ENCODE data around the gene ERFE. TPM values are rescaled to one million over a fixed set of nuclear protein-coding genes. Genes with fewer than 3 reads are reported as not detected.

Gene ERFE
- total and polyA plus RNA-seq, 2 of the 13 experiments (the other 11 are each of a cell fraction or from before 2014, with no cell fraction given): 0.09 TPM; not detected in 1

- peak; percentile 56; the same call in 1 of the 2 replicates for TF ChIP-seq ZNF292 (CRISPR knock-in tag; IDR thresholded peaks at IDR 0.05; ENCODE audit: borderline replicate concordance, low read depth)
- TF ChIP-seq ATAD3A (CRISPR knock-in tag; IDR thresholded peaks at IDR 0.05): no peak
- TF ChIP-seq DDIT3 (CRISPR knock-in tag; IDR thresholded peaks at IDR 0.05): no peak
- TF ChIP-seq ZFP90 (CRISPR knock-in tag; IDR thresholded peaks at IDR 0.05; ENCODE audit: borderline replicate concordance): peak; percentile 94
- no peak for TF ChIP-seq BRD4 (CRISPR knock-in tag; IDR thresholded peaks at IDR 0.05)
- peak; percentile 73; the same call in 1 of the 2 replicates for TF ChIP-seq ZBTB46 (CRISPR knock-in tag; IDR thresholded peaks at IDR 0.05; ENCODE audit: borderline replicate concordance)
- no peak for TF ChIP-seq YEATS4 (CRISPR knock-in tag; IDR thresholded peaks at IDR 0.05; ENCODE audit: borderline replicate concordance)
- TF ChIP-seq NONO (IDR thresholded peaks at IDR 0.05): no peak
- peak; percentile 73; the same call in 1 of the 2 replicates for TF ChIP-seq NONO (CRISPR knock-in tag; conservative IDR thresholded peaks at IDR 0.05)
- no peak for TF ChIP-seq FOXJ3 (CRISPR knock-in tag; IDR thresholded peaks at IDR 0.05; ENCODE audit: borderline replicate concordance)
- TF ChIP-seq ZBTB39 (CRISPR knock-in tag; IDR thresholded peaks at IDR 0.05): no peak
- TF ChIP-seq ZZZ3 (CRISPR knock-in tag; IDR thresholded peaks at IDR 0.05; ENCODE audit: borderline replicate concordance): no peak
- TF ChIP-seq CENPT (CRISPR knock-in tag; IDR thresholded peaks at IDR 0.05; ENCODE audit: low read depth): no peak
- TF ChIP-seq ZNF850 (CRISPR knock-in tag; conservative IDR thresholded peaks at IDR 0.05): no peak
- no peak for TF ChIP-seq ZNF558 (CRISPR knock-in tag; IDR thresholded peaks at IDR 0.05; ENCODE audit: borderline replicate concordance)
- no peak; the same call in 1 of the 2 replicates for TF ChIP-seq SMC3 (IDR thresholded peaks at IDR 0.05; ENCODE audit: low read length)
These were observed 21.8 kb upstream of the ERFE start (continued) for GRCh38 chr2:238136820-238137537.

All from HepG2 (cell line).